ENCODE data around the gene RAPGEF2. TPM values are rescaled to one million over a fixed set of nuclear protein-coding genes. Genes with fewer than 3 reads are reported as not detected.

RAPGEF2 gene
- total and polyA plus RNA-seq, 9 of the 15 experiments (the other 6 are each of a cell fraction or from before 2014, with no cell fraction given): 3.1 to 32.6 (median 23.1) TPM

DNA sequence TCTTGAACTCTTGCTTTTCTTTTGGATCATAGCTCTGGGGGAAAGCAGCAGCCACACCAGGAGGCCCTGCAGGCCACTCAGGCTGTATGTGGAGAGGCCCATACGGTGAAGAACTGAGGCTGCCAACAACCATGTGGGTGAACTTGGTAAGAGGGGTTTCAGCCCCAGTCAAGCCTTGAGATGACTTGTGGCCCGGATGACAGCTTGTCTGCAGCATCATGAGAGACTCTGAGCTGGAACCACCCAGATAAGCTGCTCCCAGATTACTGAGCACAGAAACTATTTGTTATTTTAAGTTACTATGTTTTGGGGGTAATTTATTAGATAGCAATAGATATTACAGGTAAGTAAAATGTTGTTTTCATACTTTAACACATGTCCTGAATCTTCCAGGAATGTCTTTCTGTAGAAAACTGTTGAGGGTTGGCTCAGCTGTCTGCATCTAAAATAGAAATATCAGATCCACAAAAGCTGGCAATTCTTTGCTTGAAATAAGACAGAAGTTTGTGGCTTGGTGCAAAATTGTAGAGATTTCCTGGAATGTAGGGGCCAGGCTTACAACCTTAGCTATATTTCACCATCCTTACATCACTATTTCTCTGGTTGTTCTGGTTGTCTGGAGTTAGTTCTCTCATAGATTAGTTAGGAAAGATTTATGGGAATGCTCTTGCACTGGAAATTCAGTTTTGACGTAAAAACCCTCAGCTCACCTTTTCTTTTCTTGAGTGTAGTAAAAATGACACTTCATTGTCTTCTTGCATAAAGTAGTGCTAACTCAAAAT, 272.1 kb downstream of the RAPGEF2 start:
- POLR2A ChIA-PET: interaction anchor here (1.4 kb wide), 1 partner anchor 15 kb away, joined by 3 read pairs; no protein-coding TSS in a partner anchor
- H3K9me3 ChIP-seq (replicated peaks; ENCODE audit: control insufficient read depth, insufficient read depth, low read depth, low read length): no peaks in the 10 kb centered on the region
- TF ChIP-seq POLR2A (conservative IDR thresholded peaks at IDR 0.05): no peak
- no peak for TF ChIP-seq ILK (tag; IDR thresholded peaks at IDR 0.05; ENCODE audit: borderline replicate concordance, low read depth)
- peak; percentile 9; the same call in 1 of the 2 replicates for TF ChIP-seq ATF3 (IDR thresholded peaks at IDR 0.05)
- TF ChIP-seq ATF3 (CRISPR knock-in tag; conservative IDR thresholded peaks at IDR 0.05): no peak
- TF ChIP-seq SP2 (IDR thresholded peaks at IDR 0.05; ENCODE audit: extremely low read depth, low read depth, low read length, poor library complexity, severe bottlenecking): no peak
- TF ChIP-seq ZFPM2 (CRISPR knock-in tag; IDR thresholded peaks at IDR 0.05): no peak
- TF ChIP-seq ETS1 (conservative IDR thresholded peaks at IDR 0.05; ENCODE audit: control insufficient read depth, low read depth, low read length): no peak
- no peak for TF ChIP-seq HDAC6 (IDR thresholded peaks at IDR 0.05; ENCODE audit: low read depth, low read length)
- TF ChIP-seq BACH1 (tag; IDR thresholded peaks at IDR 0.05): 0 out of 2 replicates have a peak, but pooled peaks have one; percentile 4
- TF ChIP-seq, protein P1, sequence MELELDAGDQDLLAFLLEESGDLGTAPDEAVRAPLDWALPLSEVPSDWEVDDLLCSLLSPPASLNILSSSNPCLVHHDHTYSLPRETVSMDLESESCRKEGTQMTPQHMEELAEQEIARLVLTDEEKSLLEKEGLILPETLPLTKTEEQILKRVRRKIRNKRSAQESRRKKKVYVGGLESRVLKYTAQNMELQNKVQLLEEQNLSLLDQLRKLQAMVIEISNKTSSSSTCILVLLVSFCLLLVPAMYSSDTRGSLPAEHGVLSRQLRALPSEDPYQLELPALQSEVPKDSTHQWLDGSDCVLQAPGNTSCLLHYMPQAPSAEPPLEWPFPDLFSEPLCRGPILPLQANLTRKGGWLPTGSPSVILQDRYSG (tag; conservative IDR thresholded peaks at IDR 0.05; ENCODE audit: low read depth): no peak
- TF ChIP-seq L3MBTL2 (IDR thresholded peaks at IDR 0.05): no peak
- TF ChIP-seq HNRNPH1 (optimal IDR thresholded peaks at IDR 0.05; ENCODE audit: low read depth, low read length): no peak
- no peak for TF ChIP-seq RNF2 (IDR thresholded peaks at IDR 0.05)
- TF ChIP-seq GABPA (tag; conservative IDR thresholded peaks at IDR 0.05; ENCODE audit: low read depth): 0 out of 2 replicates have a peak, but pooled peaks have one; percentile 6
- peak; percentile 56; the same call in 1 of the 2 replicates for TF ChIP-seq PKNOX1 (IDR thresholded peaks at IDR 0.05)
- TF ChIP-seq MTA2 (IDR thresholded peaks at IDR 0.05; ENCODE audit: low read depth): no peak
- TF ChIP-seq, protein P2, sequence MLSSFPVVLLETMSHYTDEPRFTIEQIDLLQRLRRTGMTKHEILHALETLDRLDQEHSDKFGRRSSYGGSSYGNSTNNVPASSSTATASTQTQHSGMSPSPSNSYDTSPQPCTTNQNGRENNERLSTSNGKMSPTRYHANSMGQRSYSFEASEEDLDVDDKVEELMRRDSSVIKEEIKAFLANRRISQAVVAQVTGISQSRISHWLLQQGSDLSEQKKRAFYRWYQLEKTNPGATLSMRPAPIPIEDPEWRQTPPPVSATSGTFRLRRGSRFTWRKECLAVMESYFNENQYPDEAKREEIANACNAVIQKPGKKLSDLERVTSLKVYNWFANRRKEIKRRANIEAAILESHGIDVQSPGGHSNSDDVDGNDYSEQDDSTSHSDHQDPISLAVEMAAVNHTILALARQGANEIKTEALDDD (IDR thresholded peaks at IDR 0.05): peak; percentile 55; the same call in 1 of the 2 replicates

More for the DNA sequence above, 272.1 kb downstream of the RAPGEF2 start:
- peak; percentile 57 for ATAC-seq
- Histone ChIP-seq H2AFZ (ENCODE audit: low read depth, low read length) (no peak overlapping the region), H3K27ac (ENCODE audit: extremely low read depth, low read depth, low read length) (no peak overlapping the region), H3K79me2 (ENCODE audit: control insufficient read depth, insufficient read depth, low read length) (no peaks in the 10 kb centered on the region), H3K9me1 (ENCODE audit: control insufficient read depth, insufficient read depth, low read length) (no peaks in the 10 kb centered on the region), H3K4me2 (ENCODE audit: insufficient read depth, low read length) (no peak overlapping the region), H3K4me3 (no peak overlapping the region), H3K9ac (ENCODE audit: insufficient read depth in 1 of 2, low read depth in 2 of 2, low read length in 2 of 2) (no peak overlapping the region), H3K36me3 (ENCODE audit: control insufficient read depth, insufficient read depth, low read length) (no peaks in the 10 kb centered on the region), H3K27me3 (ENCODE audit: control insufficient read depth in 2 of 2, insufficient read depth in 2 of 2, low read length in 2 of 2) (peaks cover 0 to 4% of the 10 kb centered on the region in 2 experiments; a peak in 2 of 5 replicates), H4K20me1 (replicated peaks; ENCODE audit: control insufficient read depth, insufficient read depth, low read length) (no peaks in the 10 kb centered on the region), H3K4me1 (replicated peaks in 1 of 2; ENCODE audit: control insufficient read depth in 2 of 2, insufficient read depth in 2 of 2, low read length in 2 of 2) (no peaks in the 10 kb centered on the region; a peak in 1 of 5 replicates)
- no peak for FAIRE-seq
- DNase-seq (ENCODE audit: extremely low read depth in 1 of 4, low spot score in 3 of 4): no peak
- CTCF ChIA-PET (ENCODE audit: low intra/inter-chr PET ratio): no interaction called here
- intact Hi-C loops (cut with micrococcal nuclease): no loop called here
- in situ Hi-C loops (cut with MboI): no loop called here
- BruUV-seq (replicated peaks): no TSS peak
- WGBS (ENCODE audit: insufficient coverage, low coverage, missing lambda C conversion rate): 5% methylated on average over 3 of the region's 3 CpGs
